ENCODE measurements around the gene SUGT1.

SUGT1 gene

DNA sequence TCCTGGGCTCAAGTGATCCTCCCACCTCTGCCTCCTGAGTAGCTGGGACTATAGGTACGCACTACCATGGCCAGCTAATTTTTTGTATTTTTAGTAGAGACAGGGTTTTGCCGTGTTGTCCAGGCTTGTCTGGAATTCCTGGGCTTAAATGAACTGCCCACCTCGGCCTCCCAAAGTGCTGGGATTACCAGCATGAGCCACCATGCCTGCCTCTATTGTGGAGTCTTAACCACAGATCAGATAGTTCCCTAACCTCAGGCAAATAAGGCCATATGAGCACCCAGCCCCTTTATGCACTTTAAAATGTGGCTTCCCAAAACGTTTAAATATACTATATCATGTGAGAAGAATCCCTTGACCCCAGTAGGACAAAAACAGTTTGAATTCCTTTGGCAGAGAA, 70.5 kb downstream of the SUGT1 start:
- Histone ChIP-seq H3K27me3 (ENCODE audit: insufficient read depth, low read length, poor library complexity) (no peaks in the 10 kb centered on the region), H3K4me1 (ENCODE audit: insufficient read depth, low read length) (no peaks in the 10 kb centered on the region), H3K9me3 (ENCODE audit: insufficient read depth, low read length, severe bottlenecking) (no peaks in the 10 kb centered on the region), H3K4me2 (ENCODE audit: insufficient read depth, low read length) (no peak overlapping the region), H3K79me2 (ENCODE audit: insufficient read depth, low read length) (no peaks in the 10 kb centered on the region), H3K27ac (ENCODE audit: low read length) (no peak overlapping the region), H3K4me3 (ENCODE audit: low read depth in 1 of 2, low read length in 2 of 2) (no peak overlapping the region), H4K20me1 (ENCODE audit: insufficient read depth, low read length) (no peaks in the 10 kb centered on the region), H3K36me3 (ENCODE audit: insufficient read depth, low read length) (no peaks in the 10 kb centered on the region), H3K9ac (ENCODE audit: low read depth, low read length) (no peak overlapping the region), H2AFZ (ENCODE audit: low read depth, low read length) (no peak overlapping the region)
- no peak for DNase-seq
- TF ChIP-seq EZH2 (IDR thresholded peaks at IDR 0.05; ENCODE audit: borderline replicate concordance, low read depth, low read length, severe bottlenecking): no peak
- TF ChIP-seq, protein P1, sequence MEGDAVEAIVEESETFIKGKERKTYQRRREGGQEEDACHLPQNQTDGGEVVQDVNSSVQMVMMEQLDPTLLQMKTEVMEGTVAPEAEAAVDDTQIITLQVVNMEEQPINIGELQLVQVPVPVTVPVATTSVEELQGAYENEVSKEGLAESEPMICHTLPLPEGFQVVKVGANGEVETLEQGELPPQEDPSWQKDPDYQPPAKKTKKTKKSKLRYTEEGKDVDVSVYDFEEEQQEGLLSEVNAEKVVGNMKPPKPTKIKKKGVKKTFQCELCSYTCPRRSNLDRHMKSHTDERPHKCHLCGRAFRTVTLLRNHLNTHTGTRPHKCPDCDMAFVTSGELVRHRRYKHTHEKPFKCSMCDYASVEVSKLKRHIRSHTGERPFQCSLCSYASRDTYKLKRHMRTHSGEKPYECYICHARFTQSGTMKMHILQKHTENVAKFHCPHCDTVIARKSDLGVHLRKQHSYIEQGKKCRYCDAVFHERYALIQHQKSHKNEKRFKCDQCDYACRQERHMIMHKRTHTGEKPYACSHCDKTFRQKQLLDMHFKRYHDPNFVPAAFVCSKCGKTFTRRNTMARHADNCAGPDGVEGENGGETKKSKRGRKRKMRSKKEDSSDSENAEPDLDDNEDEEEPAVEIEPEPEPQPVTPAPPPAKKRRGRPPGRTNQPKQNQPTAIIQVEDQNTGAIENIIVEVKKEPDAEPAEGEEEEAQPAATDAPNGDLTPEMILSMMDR (IDR thresholded peaks at IDR 0.05; ENCODE audit: borderline replicate concordance, extremely low read depth, low read length, poor library complexity, severe bottlenecking): no peak
- no peak for ATAC-seq (ENCODE audit: insufficient read depth, low read depth)

DNA sequence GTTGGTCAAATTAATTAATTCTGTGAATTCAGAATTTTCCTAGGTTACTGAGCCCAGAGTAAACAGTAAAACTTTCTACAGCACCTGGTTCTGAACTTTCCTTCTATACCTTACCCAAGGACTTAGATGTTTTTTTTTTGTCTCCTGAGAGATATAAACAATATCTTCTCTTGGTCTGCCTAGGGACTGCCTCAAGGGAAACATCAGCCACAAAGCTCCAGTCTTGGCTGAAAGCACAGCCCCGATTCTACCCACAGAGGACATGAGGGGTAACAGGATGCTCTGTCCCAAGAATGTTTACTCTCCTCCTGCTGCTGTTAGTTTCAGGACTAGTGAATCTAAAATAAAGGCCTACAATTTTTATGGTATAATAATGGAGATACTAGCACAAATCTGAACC, 72.7 kb downstream of the SUGT1 start:
- no peak overlapping the region for H2AFZ ChIP-seq (ENCODE audit: low read depth, low read length)
- ATAC-seq (ENCODE audit: insufficient read depth, low read depth) (no peak), DNase-seq (no peak)
- H3K27me3 ChIP-seq (ENCODE audit: insufficient read depth, low read length, poor library complexity): no peaks in the 10 kb centered on the region
- TF ChIP-seq EZH2 (IDR thresholded peaks at IDR 0.05; ENCODE audit: borderline replicate concordance, low read depth, low read length, severe bottlenecking): no peak
- TF ChIP-seq, protein P1 (IDR thresholded peaks at IDR 0.05; ENCODE audit: borderline replicate concordance, extremely low read depth, low read length, poor library complexity, severe bottlenecking): no peak
- H4K20me1 ChIP-seq (ENCODE audit: insufficient read depth, low read length): no peaks in the 10 kb centered on the region
- no peak overlapping the region for H3K27ac ChIP-seq (ENCODE audit: low read length)
- no peak overlapping the region for H3K4me2 ChIP-seq (ENCODE audit: insufficient read depth, low read length)
- H3K4me1 ChIP-seq (ENCODE audit: insufficient read depth, low read length): no peaks in the 10 kb centered on the region
- H3K4me3 ChIP-seq (ENCODE audit: low read depth in 1 of 2, low read length in 2 of 2): no peak overlapping the region
- no peaks in the 10 kb centered on the region for H3K79me2 ChIP-seq (ENCODE audit: insufficient read depth, low read length)
- no peak overlapping the region for H3K9ac ChIP-seq (ENCODE audit: low read depth, low read length)
- no peaks in the 10 kb centered on the region for H3K9me3 ChIP-seq (ENCODE audit: insufficient read depth, low read length, severe bottlenecking)
- no peaks in the 10 kb centered on the region for H3K36me3 ChIP-seq (ENCODE audit: insufficient read depth, low read length)

DNA sequence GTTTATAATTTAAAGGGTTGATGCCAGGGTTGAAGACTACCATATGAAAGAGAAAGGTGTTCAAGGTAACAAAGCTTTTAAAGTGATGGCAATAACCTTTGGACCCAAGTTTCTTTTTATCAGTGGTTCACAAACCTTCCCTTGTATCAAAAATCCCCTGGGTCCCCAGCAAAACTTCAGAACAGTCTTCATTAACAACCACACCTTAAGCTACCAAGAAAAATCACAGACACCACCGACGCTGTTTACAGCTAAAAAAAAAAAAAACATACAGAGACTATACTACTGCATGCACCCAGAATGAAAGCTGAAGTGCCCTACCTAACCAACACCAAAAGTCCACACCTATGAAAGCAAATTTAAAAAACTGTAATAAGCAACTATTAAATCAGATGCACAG, 73.6 kb downstream of the SUGT1 start:
- Histone ChIP-seq H3K79me2 (ENCODE audit: insufficient read depth, low read length) (no peaks in the 10 kb centered on the region), H3K36me3 (ENCODE audit: insufficient read depth, low read length) (no peaks in the 10 kb centered on the region), H3K4me3 (ENCODE audit: low read depth in 1 of 2, low read length in 2 of 2) (no peak overlapping the region), H3K27me3 (ENCODE audit: insufficient read depth, low read length, poor library complexity) (no peaks in the 10 kb centered on the region), H3K9me3 (ENCODE audit: insufficient read depth, low read length, severe bottlenecking) (no peaks in the 10 kb centered on the region), H3K9ac (ENCODE audit: low read depth, low read length) (no peak overlapping the region), H3K4me2 (ENCODE audit: insufficient read depth, low read length) (no peak overlapping the region), H3K27ac (ENCODE audit: low read length) (no peak overlapping the region), H3K4me1 (ENCODE audit: insufficient read depth, low read length) (no peaks in the 10 kb centered on the region), H4K20me1 (ENCODE audit: insufficient read depth, low read length) (no peaks in the 10 kb centered on the region), H2AFZ (ENCODE audit: low read depth, low read length) (no peak overlapping the region)
- no peak for DNase-seq
- no peak for ATAC-seq (ENCODE audit: insufficient read depth, low read depth)
- TF ChIP-seq EZH2 (IDR thresholded peaks at IDR 0.05; ENCODE audit: borderline replicate concordance, low read depth, low read length, severe bottlenecking): no peak
- TF ChIP-seq, protein P1 (IDR thresholded peaks at IDR 0.05; ENCODE audit: borderline replicate concordance, extremely low read depth, low read length, poor library complexity, severe bottlenecking): no peak

DNA sequence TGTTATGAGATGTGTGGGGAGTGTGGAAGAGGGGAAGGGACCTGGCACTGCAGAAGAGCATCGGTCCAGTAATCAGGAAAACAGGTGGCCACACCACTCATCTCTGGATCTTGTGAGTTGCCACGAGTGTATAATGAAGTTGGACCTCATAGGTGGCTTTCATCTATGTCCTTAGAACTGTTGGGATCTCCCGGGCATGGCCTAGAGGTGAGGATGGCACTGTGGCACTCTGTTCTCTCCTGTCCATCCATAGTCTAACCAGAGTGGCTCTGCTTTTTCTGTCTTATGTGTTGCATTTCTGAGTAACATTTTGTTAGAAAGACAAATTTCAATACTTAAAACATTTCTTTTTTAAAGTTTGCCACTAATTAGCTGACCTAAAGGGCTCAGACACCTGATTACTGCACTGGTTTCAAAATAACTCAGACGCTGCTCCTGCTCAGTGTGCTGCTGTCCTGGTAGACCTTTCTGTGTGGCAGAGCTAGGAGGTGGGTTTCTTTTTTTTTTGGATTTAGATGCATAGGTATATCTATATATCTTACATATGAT, 81.5 kb downstream of the SUGT1 start:
- Histone ChIP-seq H3K79me2 (ENCODE audit: insufficient read depth, low read length) (no peaks in the 10 kb centered on the region), H2AFZ (ENCODE audit: low read depth, low read length) (no peak overlapping the region), H3K27ac (ENCODE audit: low read length) (no peak overlapping the region), H3K27me3 (ENCODE audit: insufficient read depth, low read length, poor library complexity) (no peaks in the 10 kb centered on the region), H4K20me1 (ENCODE audit: insufficient read depth, low read length) (no peaks in the 10 kb centered on the region), H3K36me3 (ENCODE audit: insufficient read depth, low read length) (no peaks in the 10 kb centered on the region), H3K9me3 (ENCODE audit: insufficient read depth, low read length, severe bottlenecking) (no peaks in the 10 kb centered on the region), H3K4me3 (ENCODE audit: low read depth in 1 of 2, low read length in 2 of 2) (no peak overlapping the region), H3K9ac (ENCODE audit: low read depth, low read length) (no peak overlapping the region), H3K4me2 (ENCODE audit: insufficient read depth, low read length) (no peak overlapping the region), H3K4me1 (ENCODE audit: insufficient read depth, low read length) (no peaks in the 10 kb centered on the region)
- TF ChIP-seq, protein P1 (IDR thresholded peaks at IDR 0.05; ENCODE audit: borderline replicate concordance, extremely low read depth, low read length, poor library complexity, severe bottlenecking): no peak
- no peak for TF ChIP-seq EZH2 (IDR thresholded peaks at IDR 0.05; ENCODE audit: borderline replicate concordance, low read depth, low read length, severe bottlenecking)
- ATAC-seq (ENCODE audit: insufficient read depth, low read depth) (no peak), DNase-seq (no peak)

Measured in DND-41 (cell line).